GM19372 (cell line): Measurements from ENCODE around the gene TAC3.
"Not testable (repeated sequence)": the region's sequence is repeated elsewhere in the genome, so short reads cannot be mapped to it uniquely, and the experiment has no call there.

Experiments used
- ATAC-seq: cut with Tn5 transposase; IDR thresholded peaks from one replicate; pipeline ENCODE4 v1.9.1; 2021; ENCODE audit warnings: mild to moderate bottlenecking, low read depth, moderate library complexity; ENCODE audit not compliant: unreplicated experiment

TAC3 gene

GRCh38 chr12:56988207-56988739 lies 28.1 kb downstream of the TAC3 start:
- ATAC-seq, result no peak

GRCh38 chr12:56987551-56988053 lies 28.7 kb downstream of the TAC3 start:
- ATAC-seq, result no peak

- ATAC-seq, result no peak
Observed at GRCh38 chr12:56987011-56987410, 29.3 kb downstream of the TAC3 start.

GRCh38 chr12:56985714-56986113 lies 30.6 kb downstream of the TAC3 start:
- ATAC-seq, result not testable (repeated sequence)

GRCh38 chr12:56983386-56983785 lies 32.9 kb downstream of the TAC3 start:
- no peak for ATAC-seq

- not testable (repeated sequence) for ATAC-seq
Observed at GRCh38 chr12:56982578-56983236, 33.6 kb downstream of the TAC3 start.

GRCh38 chr12:56980941-56981530 lies 35.3 kb downstream of the TAC3 start:
- no peak for ATAC-seq

- ATAC-seq, result no peak
Observed at GRCh38 chr12:56980268-56980667, 36.1 kb downstream of the TAC3 start.

GRCh38 chr12:56979628-56980027 lies 36.7 kb downstream of the TAC3 start:
- no peak for ATAC-seq

GRCh38 chr12:56978397-56979138 lies 37.8 kb downstream of the TAC3 start:
- no peak for ATAC-seq

GRCh38 chr12:56977361-56977760 lies 39.0 kb downstream of the TAC3 start:
- ATAC-seq, result not testable (repeated sequence)

GRCh38 chr12:56974224-56974623 lies 42.1 kb downstream of the TAC3 start:
- not testable (repeated sequence) for ATAC-seq

- not testable (repeated sequence) for ATAC-seq
Observed at GRCh38 chr12:56968910-56969309, 47.4 kb downstream of the TAC3 start.

GRCh38 chr12:56965997-56966642 lies 50.2 kb downstream of the TAC3 start:
- not testable (repeated sequence) for ATAC-seq

GRCh38 chr12:56965124-56965523 lies 51.2 kb downstream of the TAC3 start:
- not testable (repeated sequence) for ATAC-seq

- not testable (repeated sequence) for ATAC-seq
Observed at GRCh38 chr12:56963557-56963956, 52.8 kb downstream of the TAC3 start.

- ATAC-seq, result not testable (repeated sequence)
Observed at GRCh38 chr12:56962247-56962646, 54.1 kb downstream of the TAC3 start.
